GM18519 (cell line): ENCODE measurements around the gene ANKRD7.

Experiments
- ATAC-seq: cut with Tn5 transposase; IDR thresholded peaks from one replicate; pipeline ENCODE4 v1.9.1; 2021; ENCODE audit warnings: mild to moderate bottlenecking, moderate library complexity; ENCODE audit not compliant: unreplicated experiment, low FRiP score

The ANKRD7 gene, protein sequence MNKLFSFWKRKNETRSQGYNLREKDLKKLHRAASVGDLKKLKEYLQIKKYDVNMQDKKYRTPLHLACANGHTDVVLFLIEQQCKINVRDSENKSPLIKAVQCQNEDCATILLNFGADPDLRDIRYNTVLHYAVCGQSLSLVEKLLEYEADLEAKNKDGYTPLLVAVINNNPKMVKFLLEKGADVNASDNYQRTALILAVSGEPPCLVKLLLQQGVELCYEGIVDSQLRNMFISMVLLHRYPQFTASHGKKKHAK

DNA sequence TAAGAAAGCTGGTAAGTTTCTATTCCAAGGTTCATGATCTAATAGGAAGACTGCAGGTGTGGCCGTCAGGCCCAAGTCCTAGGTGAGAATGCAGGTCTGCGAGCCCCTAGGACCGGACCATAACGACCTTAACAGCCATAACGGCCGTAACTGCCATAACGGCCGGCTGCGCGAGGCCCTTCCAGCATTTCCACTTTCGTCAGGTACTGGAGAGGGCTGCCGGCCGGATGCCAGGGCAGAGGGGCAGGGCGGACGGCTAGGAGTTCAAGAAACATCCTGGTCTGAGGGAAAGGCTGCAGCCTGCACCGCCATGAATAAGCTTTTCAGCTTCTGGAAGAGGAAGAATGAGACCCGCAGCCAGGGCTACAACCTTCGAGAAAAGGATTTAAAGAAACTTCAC is at the start of gene ANKRD7:
Gene ANKRD7, plus strand, starts transcription at position 184 of the 400 bp plus-strand sequence. Its CDS starts 127 bp downstream, at position 311.
- ATAC-seq, result no peak

DNA sequence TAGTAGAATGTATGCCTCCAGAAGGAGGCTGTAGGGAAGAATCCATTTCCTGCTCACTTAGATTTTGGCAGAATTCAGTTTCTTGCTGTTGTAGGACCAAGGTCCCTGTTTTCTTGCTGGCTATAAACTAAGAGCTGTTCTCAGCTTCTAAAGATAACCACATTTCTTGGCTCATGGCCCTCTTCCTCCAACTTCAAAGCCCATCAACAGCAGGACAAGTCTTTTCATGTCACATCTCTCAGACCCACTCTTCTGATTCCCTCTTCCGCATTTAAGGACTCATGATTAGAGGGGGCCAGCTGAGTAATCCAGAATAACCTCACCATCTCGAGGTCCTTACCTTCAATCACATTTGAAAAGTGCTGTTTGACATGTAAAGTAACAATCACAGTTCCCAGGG is 48.8 kb upstream of the ANKRD7 start:
- ATAC-seq, result no peak

DNA sequence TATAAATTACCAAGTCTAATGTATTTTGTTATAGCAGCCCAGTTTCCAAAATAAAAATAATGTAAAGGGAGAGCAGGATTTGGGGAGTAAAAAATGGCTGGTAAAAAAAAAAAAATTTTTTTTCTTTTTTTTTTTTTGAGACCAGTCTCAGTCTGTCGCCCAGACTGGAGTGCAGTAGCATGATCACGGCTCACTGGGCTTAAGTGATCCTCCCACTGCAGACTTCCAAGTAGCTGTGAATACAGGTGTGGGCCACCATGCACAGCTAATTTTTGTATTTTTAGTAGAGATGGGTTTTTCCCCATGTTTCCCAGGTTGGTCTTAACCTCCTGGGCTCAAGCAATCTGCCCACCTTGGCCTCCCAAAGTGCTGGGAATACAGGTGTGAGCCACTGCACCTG is 45.3 kb upstream of the ANKRD7 start:
- ATAC-seq, result no peak

DNA sequence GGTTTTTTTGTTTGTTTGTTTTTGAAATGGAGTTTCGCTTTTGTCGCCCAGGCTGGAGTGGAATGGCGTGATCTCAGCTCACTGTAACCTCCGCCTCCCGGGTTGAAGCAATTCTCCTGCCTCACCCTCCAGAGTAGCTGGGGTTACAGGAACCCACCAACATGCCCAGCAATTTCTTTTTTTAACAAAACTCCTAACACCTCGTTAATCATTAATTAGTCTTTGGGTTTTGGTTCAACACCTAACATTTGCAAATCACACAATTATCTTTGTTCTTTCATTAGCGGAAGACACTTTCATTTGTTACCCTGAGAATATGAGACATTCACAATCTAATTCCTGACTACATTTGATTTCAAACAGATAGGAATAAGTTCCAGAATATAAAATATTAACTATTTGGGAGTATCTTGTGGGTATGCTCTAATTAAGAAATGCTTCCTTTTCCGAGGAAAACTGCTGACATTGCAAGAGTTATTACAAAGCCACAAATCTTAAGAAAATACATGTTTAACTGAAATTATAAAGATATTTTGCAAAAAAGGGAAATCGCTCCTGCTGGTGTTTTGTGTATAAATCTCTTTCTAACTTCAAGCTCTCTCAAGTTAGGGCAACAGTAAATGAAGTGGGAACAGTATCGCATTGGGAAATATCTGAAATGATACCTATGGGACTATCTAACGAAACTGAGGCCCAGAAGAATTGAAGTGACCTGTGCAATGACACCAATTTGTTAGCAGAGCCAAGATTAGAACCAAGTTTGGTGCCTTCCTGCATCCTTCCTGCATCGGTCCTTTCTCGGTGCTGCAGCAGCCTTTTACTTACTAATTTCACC is 41.7 kb upstream of the ANKRD7 start:
- ATAC-seq, result no peak

DNA sequence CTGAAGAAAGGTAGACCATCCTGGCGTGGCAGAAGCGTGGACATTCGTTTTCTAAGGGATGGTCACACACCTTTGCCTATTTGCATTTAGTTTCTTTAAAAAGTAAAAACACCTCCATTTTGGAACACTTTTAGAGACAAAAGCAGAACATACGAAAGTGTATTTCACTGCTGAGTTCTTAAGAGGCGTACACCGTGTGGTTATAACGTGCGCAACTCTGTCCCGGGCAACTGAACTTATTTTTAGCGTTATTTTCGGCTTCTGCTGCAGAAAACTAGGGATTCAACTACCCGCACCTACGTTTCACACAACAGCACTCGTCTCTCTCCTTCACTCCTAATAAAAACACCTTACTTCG is 41.1 kb upstream of the ANKRD7 start:
- ATAC-seq, result no peak

DNA sequence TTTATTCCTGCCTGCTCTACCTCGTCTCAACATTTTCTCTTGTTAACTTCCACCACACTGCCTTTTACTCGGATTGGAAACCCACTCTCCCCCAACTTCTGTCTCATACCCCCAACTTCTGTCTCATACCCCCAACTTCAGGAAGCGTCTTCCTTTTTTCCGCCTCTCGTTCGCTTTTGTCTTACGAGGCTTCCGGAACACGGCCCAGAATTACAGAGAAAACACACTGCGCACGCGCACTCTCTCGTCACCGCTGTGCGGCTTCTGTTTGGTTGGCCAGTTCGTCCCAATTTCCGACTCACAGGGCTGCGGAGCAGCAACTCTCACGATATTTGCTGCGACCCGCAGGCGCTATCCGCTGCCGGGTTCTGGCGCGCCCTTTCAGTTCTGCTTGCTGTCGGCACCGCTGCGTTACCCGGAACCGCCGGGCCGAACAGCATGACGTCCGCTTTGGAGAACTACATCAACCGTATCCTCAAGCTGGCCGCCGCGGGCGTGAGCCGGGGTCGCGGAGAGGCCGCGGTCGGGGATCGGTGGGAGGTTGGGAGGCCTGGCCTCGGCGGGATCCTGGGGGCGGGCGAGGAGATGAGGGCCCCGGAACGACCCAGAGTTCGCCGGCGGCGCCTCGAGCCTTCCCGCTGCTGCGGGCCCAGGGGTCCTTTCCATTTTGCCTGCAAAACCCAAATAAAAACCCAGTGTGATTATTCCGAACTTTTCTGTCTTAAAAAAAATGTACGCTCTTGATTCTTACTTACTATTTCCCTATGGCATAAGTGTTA is 40.5 kb upstream of the ANKRD7 start, which contains the start of gene LSM8:
Gene LSM8, plus strand, starts transcription at position 379 of the 779 bp plus-strand sequence. Its CDS starts 60 bp downstream, at position 439.
- peak; percentile 97 for ATAC-seq

DNA sequence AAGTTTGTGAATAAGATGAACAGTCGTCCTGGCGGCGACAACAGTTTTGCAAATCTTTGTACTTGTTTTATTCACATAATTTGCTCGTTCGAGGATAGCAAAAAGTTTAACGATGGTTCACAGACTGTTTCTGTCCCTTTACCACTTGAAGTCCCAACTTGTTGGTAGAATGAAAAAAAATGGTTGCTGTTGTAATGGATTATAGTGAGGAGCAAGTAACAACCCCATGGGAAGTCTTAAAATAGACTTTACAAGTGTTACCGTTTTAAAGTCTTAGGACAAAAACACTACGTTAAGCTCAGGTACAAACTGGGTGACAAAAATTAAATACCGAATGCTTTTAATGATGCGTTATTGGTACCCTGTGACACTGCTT is 40.0 kb upstream of the ANKRD7 start:
- no peak for ATAC-seq

DNA sequence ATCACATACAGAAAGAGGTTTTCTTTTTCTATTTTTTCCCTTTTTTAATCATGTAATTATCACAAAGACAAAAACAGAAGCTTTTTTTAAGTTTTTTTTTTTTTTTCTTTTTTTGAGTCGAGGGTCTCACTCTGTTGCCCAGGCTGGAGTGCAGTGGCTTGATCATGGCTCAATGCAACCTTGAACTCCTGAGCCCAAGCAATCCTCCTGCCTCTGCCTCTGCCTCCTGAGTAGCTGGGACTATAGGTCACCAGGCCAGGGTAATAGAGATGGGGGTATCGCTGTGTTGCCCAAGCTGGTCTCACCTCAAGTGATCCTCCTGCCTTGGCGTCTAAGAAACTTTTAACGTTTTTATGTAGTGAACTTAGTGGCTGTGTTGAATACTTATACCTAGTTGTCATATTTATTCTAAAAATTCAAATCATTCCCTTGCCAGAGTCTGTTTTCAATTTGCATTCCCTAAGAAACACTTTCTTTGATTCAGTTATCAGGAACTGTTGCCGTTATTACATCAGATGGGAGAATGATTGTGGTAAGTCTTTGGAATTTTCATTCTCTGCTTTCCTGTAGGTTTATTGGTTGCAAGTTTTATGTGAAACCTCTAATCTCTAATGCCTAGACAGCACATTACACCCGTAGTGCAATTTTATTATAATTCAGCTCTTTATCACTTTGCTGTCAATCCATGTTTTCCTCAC is 39.2 kb upstream of the ANKRD7 start:
- ATAC-seq, result no peak

DNA sequence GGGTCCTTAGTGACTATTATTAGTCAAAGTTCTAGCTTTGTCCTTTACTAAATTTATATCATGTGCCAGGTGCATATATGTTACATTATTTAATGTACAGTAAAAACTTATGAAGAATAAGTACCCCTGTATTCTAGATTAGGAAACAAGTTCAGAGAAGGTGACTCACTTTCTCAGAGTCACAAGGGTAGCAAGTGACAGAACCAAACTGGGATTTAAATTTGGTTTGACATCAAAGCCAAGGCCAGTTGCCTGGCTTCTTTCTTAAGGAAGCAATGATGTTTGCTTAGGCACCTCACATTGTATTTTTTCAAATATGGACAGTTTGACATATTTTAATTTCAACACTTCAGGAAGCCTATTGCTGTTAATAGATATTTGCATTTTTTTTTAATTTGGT is 38.0 kb upstream of the ANKRD7 start:
- no peak for ATAC-seq

DNA sequence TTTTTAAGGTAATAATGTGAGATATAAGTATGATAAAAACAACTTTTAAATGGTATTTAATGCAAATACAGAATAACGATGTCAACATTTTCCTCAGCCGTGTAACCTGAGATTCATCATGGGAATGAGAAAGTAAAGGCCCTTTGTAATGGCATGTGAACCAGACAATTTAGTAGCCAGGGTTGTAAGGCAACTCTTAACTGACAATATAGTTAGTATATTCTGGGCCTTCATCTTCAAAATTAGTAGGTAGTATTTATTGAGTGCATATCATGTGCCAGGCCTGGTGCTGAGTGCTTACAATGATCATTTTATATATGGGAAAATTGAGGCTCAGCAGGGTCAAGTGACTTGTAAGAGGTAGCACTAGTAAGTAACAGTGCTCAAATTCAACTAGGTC is 29.9 kb upstream of the ANKRD7 start:
- no peak for ATAC-seq

DNA sequence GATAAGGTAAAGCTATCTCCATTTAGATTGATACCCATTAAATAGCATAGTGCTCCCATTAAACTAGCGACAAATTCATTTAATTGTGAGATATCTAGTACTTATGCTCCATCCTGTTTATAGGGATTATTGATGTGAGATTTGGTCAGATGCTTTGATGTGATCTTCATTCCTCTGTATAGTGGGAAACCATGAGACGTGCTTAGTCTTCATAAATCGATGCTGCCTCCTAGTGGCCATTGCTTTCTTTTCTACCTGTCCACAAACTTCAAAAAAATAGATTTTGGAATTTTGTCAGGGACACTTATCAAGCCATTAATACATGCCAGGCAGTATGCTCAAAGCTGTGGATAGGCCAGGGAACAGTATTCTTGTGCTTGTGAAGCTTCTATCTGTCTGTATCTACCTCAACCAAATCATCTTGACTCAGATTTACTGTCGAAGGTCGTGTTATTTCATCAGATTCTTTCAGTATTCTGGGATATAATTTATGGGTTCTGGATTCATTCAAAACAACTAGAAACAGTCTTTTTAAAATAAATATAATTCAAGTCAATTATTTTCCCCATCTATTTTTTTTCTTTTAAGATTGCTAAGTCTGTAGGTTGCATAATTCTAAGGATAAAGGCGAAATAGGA is 28.5 kb upstream of the ANKRD7 start:
- ATAC-seq, result peak; percentile 75

DNA sequence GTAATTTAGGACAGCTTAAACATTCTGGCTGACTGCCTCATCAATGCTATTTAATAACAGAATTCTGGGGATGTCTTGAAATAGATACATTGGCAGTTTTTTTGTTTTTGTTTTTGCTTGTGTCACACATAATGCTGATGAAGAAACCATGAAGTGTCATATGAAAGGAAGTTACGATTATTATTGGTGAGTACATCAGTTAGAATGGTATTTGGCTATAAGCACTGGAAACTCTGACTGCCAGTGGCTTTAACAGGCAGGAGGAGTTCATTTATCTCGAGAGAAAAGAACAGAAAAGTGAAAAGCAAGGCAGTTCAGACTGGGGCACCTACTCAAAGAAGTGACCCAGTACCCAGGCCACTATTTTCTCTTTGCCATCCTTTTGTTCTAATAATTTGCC is 22.4 kb upstream of the ANKRD7 start:
- no peak for ATAC-seq

DNA sequence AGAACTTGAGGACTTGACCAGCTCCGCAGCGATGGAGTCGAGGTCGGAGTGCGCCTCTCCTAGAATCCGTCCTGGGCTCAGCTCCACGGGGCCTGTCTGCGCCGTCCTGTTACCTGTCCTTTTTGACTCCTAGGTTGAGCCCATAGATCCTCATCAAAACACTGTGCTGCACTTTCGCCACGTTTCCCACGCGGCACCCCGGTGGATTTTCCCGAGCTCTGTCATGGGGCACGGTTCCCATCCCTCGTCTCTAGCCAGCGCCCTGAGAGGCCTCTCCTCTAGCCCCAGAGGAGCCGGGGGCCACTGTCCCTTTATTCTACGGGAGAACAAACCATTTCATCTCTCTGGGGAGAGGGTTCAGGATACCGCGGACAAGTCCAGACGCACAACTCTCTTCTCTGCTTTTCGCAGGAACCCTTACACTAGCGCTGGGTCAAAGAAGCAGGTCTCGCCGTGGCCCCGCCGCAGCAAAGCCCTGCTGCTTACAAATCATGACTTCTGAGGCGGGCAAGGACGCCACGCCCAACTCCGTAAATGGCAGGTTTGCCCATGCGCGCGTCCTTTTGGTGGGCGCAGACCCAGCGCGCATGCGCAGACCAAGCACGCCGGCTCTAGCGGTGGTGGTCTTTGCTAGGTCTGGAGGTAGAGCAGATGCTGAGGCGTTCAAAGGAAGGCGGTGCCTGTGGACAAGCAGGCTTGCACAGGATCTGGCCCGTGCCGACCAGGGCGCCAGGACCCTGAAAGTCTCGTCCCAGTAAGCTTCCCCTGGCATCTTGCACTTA is 10.3 kb upstream of the ANKRD7 start:
- ATAC-seq, result peak; percentile 92

DNA sequence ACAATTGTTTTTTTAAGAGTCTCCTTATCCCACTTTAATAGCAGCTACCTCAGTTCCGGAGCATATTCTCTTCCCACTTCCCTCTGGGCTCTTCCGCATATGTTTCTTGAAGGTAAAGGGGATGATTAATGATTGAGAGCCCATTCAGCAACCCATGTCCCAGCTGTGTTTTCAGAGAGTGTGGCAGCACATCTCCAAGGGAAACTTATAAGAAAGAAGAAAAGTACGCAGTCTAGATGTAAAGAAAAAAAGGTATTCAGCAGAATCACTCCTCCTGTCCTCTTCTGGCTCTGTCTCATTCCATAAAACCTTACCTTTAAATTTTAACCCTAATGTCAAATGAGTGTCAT is 9.7 kb upstream of the ANKRD7 start:
- ATAC-seq, result no peak

DNA sequence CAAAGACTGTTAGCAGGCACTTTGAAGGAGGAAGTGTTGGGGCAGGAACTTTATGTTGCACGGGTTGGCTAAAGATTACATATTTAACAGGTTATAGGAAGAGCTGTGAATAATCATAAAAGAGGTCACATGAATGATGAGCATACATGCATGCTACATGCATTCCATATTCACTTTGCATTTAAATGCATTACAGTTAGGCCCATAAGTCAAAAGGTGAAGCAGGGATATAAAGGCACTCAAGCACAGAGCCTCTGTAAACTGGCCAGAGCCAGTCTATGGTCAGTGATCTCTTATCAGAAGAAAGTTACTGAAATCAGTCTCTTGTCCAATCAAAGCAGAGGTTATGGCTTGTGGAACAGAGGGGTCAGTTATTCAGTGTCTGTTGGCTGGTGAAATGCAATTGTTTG is 7.3 kb upstream of the ANKRD7 start:
- ATAC-seq, result no peak

DNA sequence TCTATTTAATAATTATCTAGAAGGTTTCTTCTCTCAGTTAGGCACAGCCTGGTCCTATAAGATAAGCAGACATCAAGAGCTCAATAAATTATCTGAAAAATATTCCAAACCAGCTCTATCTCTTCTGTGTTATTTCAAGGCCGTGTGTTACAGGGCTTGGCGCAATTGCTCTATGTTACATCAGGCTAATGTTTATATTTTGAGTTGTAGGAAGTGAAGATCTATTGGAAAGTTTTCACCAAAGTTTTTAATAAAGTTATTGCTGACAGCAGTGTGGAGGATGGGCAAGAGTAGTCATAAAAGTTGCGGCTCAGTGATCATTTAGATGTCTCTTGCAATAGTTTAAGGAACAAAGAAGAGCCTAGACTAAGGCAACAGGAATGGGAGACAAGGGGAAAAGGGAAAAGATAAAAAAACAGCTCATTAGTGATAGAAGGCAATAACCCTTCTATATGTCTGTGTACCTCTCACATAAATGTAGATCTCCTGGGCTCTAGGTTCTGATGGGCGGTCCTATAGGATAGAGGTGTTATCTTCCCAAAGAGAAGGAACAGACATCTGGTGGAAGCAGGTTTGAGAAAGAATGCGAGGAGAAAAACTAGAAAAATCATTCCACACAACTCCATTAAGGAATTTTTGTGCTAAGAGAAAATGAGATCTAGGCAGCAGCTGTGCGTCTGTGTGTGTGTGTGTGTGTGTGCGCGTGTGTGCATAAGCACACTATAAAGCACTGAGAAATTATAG is 5.9 kb upstream of the ANKRD7 start:
- no peak for ATAC-seq

DNA sequence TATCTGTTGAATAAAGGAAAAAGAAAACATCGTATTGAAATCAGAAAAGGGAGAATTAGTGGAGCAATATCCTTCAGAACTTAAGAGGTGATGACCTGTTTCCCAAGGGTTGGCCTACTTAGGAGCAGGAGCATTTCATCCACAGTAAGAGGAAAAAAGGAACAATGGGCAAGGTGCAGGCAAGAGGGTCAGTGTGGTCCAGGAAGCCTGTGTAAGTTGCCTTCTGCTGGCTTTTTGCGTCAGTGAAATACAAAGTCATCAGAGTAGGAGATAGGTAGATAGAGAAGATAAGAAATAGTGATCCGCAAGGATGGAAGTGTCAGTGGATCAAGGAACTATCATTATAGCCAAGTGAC is 5.4 kb upstream of the ANKRD7 start:
- ATAC-seq, result no peak

DNA sequence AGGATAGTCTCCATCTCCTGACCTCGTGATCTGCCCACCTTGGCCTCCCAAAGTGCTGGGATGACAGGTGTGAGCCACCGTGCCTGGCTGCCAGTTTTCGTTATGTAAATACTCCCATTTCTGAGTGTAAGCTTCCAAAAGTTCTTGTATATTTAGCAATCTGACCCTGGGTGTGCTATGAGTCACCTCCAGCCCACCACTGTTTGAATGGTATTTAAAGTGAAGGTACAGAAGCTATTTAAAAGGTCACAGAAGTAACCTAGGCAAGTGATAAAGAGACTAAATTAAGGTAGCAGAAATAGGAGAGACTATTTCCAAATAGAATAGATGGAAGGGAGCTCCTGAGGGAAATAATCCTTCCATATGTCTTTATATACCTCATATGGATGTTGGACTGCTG is 3.9 kb upstream of the ANKRD7 start:
- no peak for ATAC-seq

DNA sequence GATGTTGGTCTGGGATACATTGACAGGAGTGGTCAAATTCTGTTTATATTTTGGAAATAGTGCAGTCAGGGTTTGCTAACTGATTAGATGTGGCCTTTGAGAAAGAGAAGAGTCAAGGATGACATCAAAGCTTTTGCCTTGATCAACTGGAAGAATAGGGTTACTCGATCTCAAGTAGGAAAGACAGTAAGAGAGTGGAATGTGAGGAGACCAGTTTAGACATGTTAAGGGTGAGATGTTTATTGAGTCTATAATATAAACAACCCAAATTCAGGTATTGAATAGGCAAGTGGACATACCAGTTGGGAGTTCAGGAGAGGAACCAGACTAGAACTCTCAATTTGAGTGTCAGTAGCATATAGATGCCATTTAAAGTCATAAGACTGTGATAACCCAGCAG is 1.9 kb upstream of the ANKRD7 start:
- no peak for ATAC-seq
